Measurements from ENCODE around the gene ARSI.

The ARSI gene

DNA sequence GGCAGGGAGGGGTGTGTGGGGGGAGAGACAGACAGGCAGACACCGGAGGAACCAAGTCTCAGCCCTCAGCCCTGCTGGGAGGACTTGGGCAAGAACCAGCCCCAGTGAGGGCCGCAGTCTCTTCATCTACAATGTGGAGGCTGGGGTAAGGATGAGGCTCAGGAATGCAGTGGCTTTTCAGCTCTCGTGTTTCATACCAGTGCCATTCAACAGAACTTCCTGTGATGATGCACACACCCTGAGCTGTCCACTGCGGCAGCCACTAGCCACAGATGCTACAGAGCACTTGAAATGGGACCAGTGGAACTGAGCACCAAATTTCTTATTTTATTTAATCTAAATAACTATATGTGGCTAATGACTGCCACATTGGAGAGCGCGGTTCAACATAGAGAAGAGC lies 23.8 kb downstream of the ARSI start:
- DNase-seq (ENCODE audit: low read depth in 1 of 2, low spot score in 1 of 2): no peak
- peaks cover 11% of the 10 kb centered on the region for H3K27me3 ChIP-seq (ENCODE audit: insufficient read depth, poor library complexity, severe bottlenecking)
- no peak for TF ChIP-seq SPI1 (IDR thresholded peaks at IDR 0.05; ENCODE audit: borderline replicate concordance, low read depth)
- TF ChIP-seq GABPA (IDR thresholded peaks at IDR 0.05; ENCODE audit: low read depth): no peak
- no peak for TF ChIP-seq POLR2AphosphoS5 (IDR thresholded peaks at IDR 0.05; ENCODE audit: low read depth)
- TF ChIP-seq REST (IDR thresholded peaks at IDR 0.05; ENCODE audit: insufficient replicate concordance, low read depth): no peak
- TF ChIP-seq CTCF (IDR thresholded peaks at IDR 0.05; ENCODE audit: insufficient read depth, low read length): no peak
- H3K4me3 ChIP-seq (replicated peaks; ENCODE audit: insufficient read depth, low read length): no peak overlapping the region
- no peak overlapping the region for H3K27ac ChIP-seq (replicated peaks)

- Histone ChIP-seq H3K27ac (replicated peaks) (no peak overlapping the region), H3K27me3 (ENCODE audit: insufficient read depth, poor library complexity, severe bottlenecking) (peaks cover 11% of the 10 kb centered on the region), H3K4me3 (replicated peaks; ENCODE audit: insufficient read depth, low read length) (no peak overlapping the region)
- no peak for TF ChIP-seq POLR2AphosphoS5 (IDR thresholded peaks at IDR 0.05; ENCODE audit: low read depth)
- no peak; the same call in 1 of the 2 replicates for TF ChIP-seq SPI1 (IDR thresholded peaks at IDR 0.05; ENCODE audit: borderline replicate concordance, low read depth)
- no peak for TF ChIP-seq REST (IDR thresholded peaks at IDR 0.05; ENCODE audit: insufficient replicate concordance, low read depth)
- TF ChIP-seq GABPA (IDR thresholded peaks at IDR 0.05; ENCODE audit: low read depth): no peak
- TF ChIP-seq CTCF (IDR thresholded peaks at IDR 0.05; ENCODE audit: insufficient read depth, low read length): no peak
- no peak for DNase-seq (ENCODE audit: low read depth in 1 of 2, low spot score in 1 of 2)
These were observed 24.5 kb downstream of the ARSI start for GRCh38 chr5:150278046-150278730.

DNA sequence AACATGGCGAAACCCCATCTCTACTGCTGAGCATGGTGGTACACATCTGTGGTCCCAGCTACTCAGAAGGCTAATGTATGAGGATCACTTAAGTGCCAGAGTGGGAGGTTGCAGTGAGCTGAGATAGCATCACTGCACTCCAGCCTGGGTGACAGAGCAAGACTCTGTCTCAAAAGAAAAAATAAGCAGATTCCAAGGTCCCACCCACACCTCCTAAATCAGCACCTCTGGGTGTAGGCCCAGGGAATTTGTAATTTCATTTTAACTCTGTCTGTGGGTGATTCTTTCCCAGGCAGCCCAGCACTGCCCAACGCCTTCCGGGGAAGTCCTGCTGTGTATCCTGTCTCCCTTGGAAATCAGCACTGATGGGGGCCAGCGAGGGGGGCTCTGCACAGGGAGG lies 25.7 kb downstream of the ARSI start:
- TF ChIP-seq GABPA (IDR thresholded peaks at IDR 0.05; ENCODE audit: low read depth): no peak
- TF ChIP-seq CTCF (IDR thresholded peaks at IDR 0.05; ENCODE audit: insufficient read depth, low read length): no peak
- TF ChIP-seq SPI1 (IDR thresholded peaks at IDR 0.05; ENCODE audit: borderline replicate concordance, low read depth): no peak
- TF ChIP-seq REST (IDR thresholded peaks at IDR 0.05; ENCODE audit: insufficient replicate concordance, low read depth): no peak
- TF ChIP-seq POLR2AphosphoS5 (IDR thresholded peaks at IDR 0.05; ENCODE audit: low read depth): no peak
- no peak for DNase-seq (ENCODE audit: low read depth in 1 of 2, low spot score in 1 of 2)
- H3K4me3 ChIP-seq (replicated peaks; ENCODE audit: insufficient read depth, low read length): no peak overlapping the region

More for the DNA sequence above, 25.7 kb downstream of the ARSI start:
- Histone ChIP-seq H3K27me3 (ENCODE audit: insufficient read depth, poor library complexity, severe bottlenecking) (peaks cover 11% of the 10 kb centered on the region), H3K27ac (replicated peaks) (no peak overlapping the region)
